Subcutaneous abdominal adipose tissue (tissue), 5 donors: ENCODE measurements around the gene PTGIS.

Source experiments
- H3K27ac ChIP-seq: one replicate; pipeline ENCODE4 v1.7.0; 2013; ENCODE audit warnings: low read depth, mild to moderate bottlenecking, inconsistent platforms, low read length, moderate library complexity
- H3K27me3 ChIP-seq, 5 donors: one replicate each; pipeline ENCODE4 v1.7.0; 2013; ENCODE audit warnings: low read length in 5 of 5, inconsistent platforms in 1 of 5; ENCODE audit not compliant: control insufficient read depth in 5 of 5, insufficient read depth in 4 of 5
- H3K36me3 ChIP-seq, 5 donors: one replicate each; pipeline ENCODE4 v1.7.0; 2013; ENCODE audit warnings: low read length in 5 of 5; ENCODE audit not compliant: control insufficient read depth in 5 of 5, insufficient read depth in 5 of 5
- H3K4me1 ChIP-seq, 5 donors: one replicate each; pipeline ENCODE4 v1.7.0; 2013; ENCODE audit warnings: low read length in 5 of 5, mild to moderate bottlenecking in 3 of 5, moderate library complexity in 1 of 5; ENCODE audit not compliant: control insufficient read depth in 5 of 5, insufficient read depth in 5 of 5
- H3K4me3 ChIP-seq, 5 donors: one replicate each; pipeline ENCODE4 v1.7.0; 2013; ENCODE audit warnings: low read length in 5 of 5, low read depth in 1 of 5
- H3K9ac ChIP-seq, 5 donors: one replicate each; pipeline ENCODE4 v1.7.0; 2013; ENCODE audit warnings: low read length in 5 of 5, mild to moderate bottlenecking in 4 of 5, moderate library complexity in 3 of 5
- H3K9me3 ChIP-seq, 5 donors: one replicate each; pipeline ENCODE4 v1.7.0; 2013; ENCODE audit warnings: low read length in 5 of 5; ENCODE audit not compliant: control insufficient read depth in 5 of 5
- donor health status: healthy.
- donor health status: healthy.
- donor health status: healthy.
- donor health status: healthy.
- donor health status: healthy.

The PTGIS gene

DNA sequence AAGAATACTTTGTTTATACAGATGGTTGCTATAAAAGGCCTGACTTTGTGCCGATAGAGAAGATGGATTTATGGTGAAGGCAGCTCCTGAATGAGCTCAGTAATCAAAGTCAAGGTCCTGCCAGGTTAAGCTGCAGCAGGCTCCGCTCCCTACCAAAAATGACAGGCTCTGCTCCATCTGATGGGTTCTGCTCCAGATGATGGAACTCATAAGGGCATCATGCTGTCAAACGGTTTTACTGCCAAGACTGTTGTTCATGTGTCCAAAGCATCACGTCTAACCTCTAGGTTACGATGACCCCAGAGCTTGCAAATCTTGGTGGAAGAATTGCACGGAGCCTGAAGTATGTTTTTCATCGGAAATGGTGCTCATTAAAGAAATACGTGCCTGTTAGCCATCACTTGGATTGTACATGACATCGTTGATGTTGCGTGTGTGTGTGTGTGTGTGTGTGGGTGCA, 19.2 kb upstream of the PTGIS start:
- Histone ChIP-seq H3K9ac (no peak overlapping the region), H3K4me1 (peaks cover 7 to 24% (median 19%) of the 10 kb centered on the region in 5 donors), H3K27ac (no peak overlapping the region), H3K36me3 (no peaks in the 10 kb centered on the region), H3K9me3 (peaks cover 4 to 5% (median 4%) of the 10 kb centered on the region in 5 donors), H3K4me3 (no peak overlapping the region), H3K27me3 (peaks cover 0 to 11% (median 3%) of the 10 kb centered on the region in 5 donors)

DNA sequence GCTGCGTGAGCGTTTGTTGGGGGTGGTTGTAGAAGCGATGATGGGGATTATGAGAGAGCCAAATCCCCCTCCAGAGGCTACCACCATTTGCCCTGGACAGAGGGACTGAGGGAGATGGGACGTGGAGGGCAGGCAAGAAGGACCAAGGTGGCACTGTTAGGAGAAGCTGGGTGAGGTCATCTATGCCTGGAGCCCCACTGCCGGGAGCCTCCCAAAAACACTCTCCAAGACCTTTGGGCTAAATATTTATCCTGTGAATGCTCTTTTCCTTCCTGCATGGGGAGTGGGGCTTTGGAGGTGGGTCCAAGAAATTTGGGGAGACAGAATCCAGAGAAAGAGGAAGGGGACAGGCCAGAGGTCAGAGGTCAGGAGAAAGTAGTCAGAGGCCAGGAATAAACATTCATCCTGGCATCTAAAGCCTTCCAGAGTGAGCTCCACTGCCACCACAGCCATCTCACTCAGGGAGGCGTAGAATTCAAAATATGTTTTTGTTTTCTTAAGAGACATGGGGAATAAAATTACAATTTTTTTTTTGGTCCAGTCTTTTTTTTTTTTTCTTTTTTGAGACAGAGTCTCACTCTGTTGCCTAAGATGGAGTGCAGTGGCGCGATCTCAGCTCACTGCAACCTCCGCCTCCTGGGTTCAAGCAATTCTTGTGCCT, 17.8 kb upstream of the PTGIS start:
- H3K27me3 ChIP-seq, result peaks cover 0 to 11% (median 3%) of the 10 kb centered on the region in 5 donors
- no peak overlapping the region for H3K27ac ChIP-seq
- H3K4me1 ChIP-seq, result peaks cover 2 to 19% (median 15%) of the 10 kb centered on the region in 5 donors
- no peak overlapping the region for H3K9ac ChIP-seq
- no peaks in the 10 kb centered on the region for H3K36me3 ChIP-seq
- no peak overlapping the region for H3K4me3 ChIP-seq
- peaks cover 4 to 5% (median 4%) of the 10 kb centered on the region in 5 donors for H3K9me3 ChIP-seq

DNA sequence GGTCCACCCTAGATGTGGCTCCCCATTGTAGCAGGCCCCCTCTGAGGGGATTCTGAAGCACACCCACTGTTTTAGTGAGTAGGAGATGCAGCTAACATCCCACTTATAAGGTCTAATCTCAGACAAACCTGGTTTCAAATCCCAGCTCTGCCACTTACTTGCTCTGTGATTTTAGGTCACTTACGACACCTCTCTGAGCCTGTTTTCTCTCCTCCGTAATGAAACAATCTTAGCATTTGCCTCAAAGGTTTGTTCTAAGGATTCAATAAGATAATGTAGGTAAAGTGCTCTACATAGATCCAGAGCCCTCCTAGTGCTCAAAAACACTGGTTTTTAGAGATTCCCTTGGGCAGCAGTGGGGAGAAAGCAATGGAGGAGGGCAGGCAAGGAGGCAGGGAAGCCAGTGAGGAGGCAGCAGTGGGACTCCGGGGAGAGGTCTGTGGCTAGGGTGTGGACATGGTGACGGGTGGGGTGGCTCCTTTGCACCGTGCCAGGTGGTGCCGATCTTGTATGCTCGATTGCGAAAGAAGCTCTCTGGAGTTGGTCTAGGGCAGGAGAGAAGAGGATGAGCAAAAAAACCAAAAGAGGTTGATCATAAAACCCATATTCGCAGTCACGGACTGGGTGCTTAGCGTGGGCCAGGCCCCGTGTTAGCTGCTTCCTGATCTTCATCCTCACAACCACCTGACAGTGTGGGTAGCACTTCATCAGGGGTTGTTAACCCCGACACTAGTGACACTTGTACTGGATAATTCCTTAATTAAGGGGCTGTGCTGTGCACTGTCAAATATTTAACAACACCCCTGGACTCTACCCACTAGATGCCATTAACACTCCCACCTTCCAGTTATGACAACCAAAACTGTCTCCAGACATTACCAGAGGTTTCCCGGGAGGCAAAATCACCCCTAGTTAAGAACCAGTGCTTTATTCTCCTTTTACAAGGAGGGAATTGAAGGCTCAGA, 16.8 kb upstream of the PTGIS start:
- Histone ChIP-seq H3K4me3 (no peak overlapping the region), H3K27me3 (peaks cover 0 to 13% (median 3%) of the 10 kb centered on the region in 5 donors), H3K36me3 (no peaks in the 10 kb centered on the region), H3K4me1 (peaks cover 3 to 22% (median 14%) of the 10 kb centered on the region in 5 donors), H3K9ac (no peak overlapping the region), H3K9me3 (peaks cover 4 to 5% (median 4%) of the 10 kb centered on the region in 5 donors), H3K27ac (peak overlapping the region; percentile 24)

DNA sequence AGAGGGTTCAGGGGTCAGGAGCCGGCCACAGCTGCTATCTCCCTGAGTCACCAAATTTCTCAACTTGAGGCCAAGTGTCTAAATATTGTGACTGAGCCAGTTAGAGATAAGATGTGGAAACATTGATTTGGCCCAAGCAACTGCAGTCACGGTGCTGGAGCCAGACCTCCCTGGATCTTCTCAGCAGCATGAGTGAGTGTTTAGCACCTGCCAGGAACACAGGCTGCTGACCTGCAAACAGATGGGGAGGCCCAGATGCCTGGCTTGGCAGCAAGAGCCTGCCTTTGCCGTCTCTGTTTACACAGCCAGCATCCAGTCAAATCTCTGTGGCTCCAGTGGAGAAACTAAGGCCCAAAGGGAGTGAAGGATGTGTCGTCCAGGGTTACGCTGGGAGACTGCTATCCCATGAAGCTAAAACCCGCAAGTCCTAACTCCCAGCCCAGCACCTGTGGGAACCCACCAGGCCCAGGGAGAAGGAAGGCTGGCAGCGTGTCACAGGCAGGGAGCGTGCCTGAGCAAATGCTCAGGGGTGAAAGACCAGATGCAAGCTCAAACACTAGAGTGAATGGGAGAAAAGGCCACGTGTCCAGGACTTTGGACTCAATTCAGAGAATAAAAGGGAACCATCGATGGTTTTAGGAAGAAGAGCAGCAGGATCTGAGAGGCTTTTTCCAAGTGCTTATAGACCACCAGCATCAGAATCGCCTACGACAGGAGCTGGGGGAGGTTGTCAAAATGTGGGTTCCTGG, 15.9 kb upstream of the PTGIS start:
- H3K27me3 ChIP-seq, result peaks cover 0 to 17% (median 3%) of the 10 kb centered on the region in 5 donors
- no peaks in the 10 kb centered on the region for H3K36me3 ChIP-seq
- peaks cover 3 to 25% (median 14%) of the 10 kb centered on the region in 5 donors for H3K4me1 ChIP-seq
- peaks cover 4 to 5% (median 4%) of the 10 kb centered on the region in 5 donors for H3K9me3 ChIP-seq
- no peak overlapping the region for H3K4me3 ChIP-seq
- H3K9ac ChIP-seq, result no peak overlapping the region
- H3K27ac ChIP-seq, result peak overlapping the region; percentile 24

DNA sequence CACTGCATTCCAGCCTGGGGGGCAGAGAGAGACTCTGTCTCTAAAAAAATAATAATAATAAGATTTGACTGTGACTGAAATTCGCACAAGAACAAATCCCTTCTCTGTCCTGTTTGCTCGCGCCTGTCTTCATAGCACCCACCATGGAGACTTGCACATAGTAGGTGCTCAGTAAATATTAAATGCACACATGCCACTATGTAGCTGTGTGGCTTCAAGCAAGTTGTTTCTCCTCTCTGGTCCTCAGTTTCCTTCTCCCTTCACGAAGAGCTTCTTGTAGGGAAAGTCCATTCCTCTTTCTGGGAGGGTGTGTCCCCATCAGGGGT, 15.4 kb upstream of the PTGIS start:
- peaks cover 4 to 5% (median 4%) of the 10 kb centered on the region in 5 donors for H3K9me3 ChIP-seq
- peaks cover 3 to 25% (median 14%) of the 10 kb centered on the region in 5 donors for H3K4me1 ChIP-seq
- no peak overlapping the region for H3K4me3 ChIP-seq
- H3K27me3 ChIP-seq, result peaks cover 0 to 17% (median 3%) of the 10 kb centered on the region in 5 donors
- H3K27ac ChIP-seq, result no peak overlapping the region
- no peak overlapping the region for H3K9ac ChIP-seq
- H3K36me3 ChIP-seq, result no peaks in the 10 kb centered on the region

DNA sequence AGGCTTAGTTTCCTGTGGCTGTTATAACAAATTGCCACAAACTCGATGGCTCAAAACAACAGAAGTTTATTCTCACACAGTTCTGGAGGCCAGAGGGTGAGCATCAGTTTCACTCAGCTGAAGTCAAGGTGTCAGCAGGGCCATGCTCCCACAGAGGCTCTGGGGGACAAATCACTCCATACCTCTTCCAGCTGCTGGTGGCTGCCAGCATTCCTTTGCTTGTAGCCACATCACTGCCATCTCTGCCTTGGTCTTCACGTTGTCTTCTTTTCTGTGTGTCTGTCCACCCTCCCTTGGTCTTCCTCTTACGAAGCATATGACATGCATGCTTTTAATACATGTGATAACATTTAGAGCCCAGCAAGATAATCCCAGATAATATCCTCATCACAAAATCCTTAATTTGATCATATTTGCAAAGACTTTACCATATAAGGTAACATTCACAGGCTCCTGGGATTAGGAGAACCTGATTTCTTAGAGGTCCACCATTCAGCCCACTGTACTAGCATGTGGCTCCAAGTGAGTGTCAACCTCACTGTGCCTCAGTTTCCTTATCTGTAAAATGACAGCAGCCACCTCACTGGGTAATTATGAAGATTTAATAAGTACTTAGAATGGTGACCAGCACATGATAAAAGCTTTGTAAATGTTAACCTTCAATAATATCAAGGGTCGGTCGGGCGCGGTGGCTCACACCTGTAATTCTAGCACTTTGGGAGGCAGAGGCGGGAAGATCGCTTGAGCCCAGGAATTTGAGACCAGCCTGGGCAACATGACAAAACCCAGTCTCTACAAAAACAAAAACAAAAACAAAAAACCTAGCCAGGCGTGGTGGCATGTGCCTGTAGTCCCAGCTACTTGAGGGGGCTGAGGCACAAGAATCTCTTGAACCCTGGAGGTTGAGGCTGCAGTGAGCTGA, 14.7 kb upstream of the PTGIS start:
- H3K27me3 ChIP-seq, result peaks cover 0 to 15% (median 0%) of the 10 kb centered on the region in 5 donors
- peaks cover 4 to 5% (median 4%) of the 10 kb centered on the region in 5 donors for H3K9me3 ChIP-seq
- H3K9ac ChIP-seq, result no peak overlapping the region
- no peaks in the 10 kb centered on the region for H3K36me3 ChIP-seq
- H3K27ac ChIP-seq, result no peak overlapping the region
- peaks cover 3 to 25% (median 14%) of the 10 kb centered on the region in 5 donors for H3K4me1 ChIP-seq
- H3K4me3 ChIP-seq, result no peak overlapping the region

DNA sequence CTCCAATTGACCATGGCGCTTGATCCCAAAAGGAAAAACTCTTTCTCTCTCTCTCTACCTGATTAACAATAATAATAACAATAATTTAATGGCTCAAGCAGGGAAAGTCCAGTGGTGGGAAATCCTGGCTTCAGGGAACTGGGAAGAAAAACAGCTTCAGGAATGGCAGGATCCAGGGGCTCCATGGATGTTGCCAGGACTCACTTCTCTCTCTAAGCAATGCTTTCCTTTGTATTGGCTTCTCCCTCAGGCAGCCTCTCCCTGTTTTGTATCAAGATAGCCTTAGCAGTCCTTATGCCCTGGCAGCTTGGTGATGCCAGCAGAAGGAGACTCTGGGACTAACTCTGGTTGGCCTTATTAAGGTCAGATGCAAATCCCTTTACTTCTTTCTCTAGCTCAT, 13.5 kb upstream of the PTGIS start:
- peaks cover 0 to 11% (median 0%) of the 10 kb centered on the region in 5 donors for H3K27me3 ChIP-seq
- no peak overlapping the region for H3K9ac ChIP-seq
- no peaks in the 10 kb centered on the region for H3K36me3 ChIP-seq
- H3K9me3 ChIP-seq, result peaks cover 5 to 7% (median 5%) of the 10 kb centered on the region in 5 donors
- H3K4me3 ChIP-seq, result no peak overlapping the region
- H3K27ac ChIP-seq, result no peak overlapping the region
- peaks cover 3 to 23% (median 12%) of the 10 kb centered on the region in 5 donors for H3K4me1 ChIP-seq

DNA sequence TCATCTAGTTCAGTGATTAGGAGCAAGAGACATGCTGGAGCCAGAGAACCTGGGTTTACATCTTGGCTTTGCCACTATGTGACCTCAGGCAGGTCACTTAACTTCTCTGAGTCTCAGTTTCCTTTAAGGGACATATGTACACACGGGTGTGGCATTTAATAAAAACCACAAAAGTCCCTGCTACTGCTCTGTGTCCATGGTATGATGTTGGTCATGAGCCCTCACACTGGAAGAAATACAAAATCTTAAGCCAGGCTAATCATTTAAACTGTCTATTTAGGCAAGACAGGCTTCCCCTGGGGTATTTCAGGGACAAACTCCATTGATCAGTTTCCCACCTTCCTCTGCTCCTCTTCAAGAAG, 12.9 kb upstream of the PTGIS start:
- H3K27ac ChIP-seq, result peak overlapping the region; percentile 7
- H3K9me3 ChIP-seq, result peaks cover 5 to 11% (median 9%) of the 10 kb centered on the region in 5 donors
- H3K27me3 ChIP-seq, result peaks cover 0 to 11% (median 0%) of the 10 kb centered on the region in 5 donors
- H3K9ac ChIP-seq, result no peak overlapping the region
- no peaks in the 10 kb centered on the region for H3K36me3 ChIP-seq
- H3K4me1 ChIP-seq, result peaks cover 3 to 26% (median 11%) of the 10 kb centered on the region in 5 donors
- H3K4me3 ChIP-seq, result no peak overlapping the region
